Keratinocyte (primary cell): ENCODE data around the gene NPNT. TPM values are rescaled to one million over a fixed set of nuclear protein-coding genes. Genes with fewer than 3 reads are reported as not detected.

Experiments
- DNase-seq: peaks from one replicate; pipeline ENCODE4 v3.0.0-alpha.2; 2011; ENCODE audit warnings: low read depth, missing footprints, low spot score
- FAIRE-seq: peaks from 2 replicates; lab custom pipeline; 2011; peaks lifted over from hg19 to GRCh38; lab: Jason Lieb, UNC
- H2AFZ ChIP-seq: 2 replicates; pipeline ENCODE4 v1.6.0; 2012; ENCODE audit warnings: low read length, control low read depth, inconsistent platforms; ENCODE audit not compliant: control insufficient read depth
- H3K27ac ChIP-seq: 2 replicates; pipeline ENCODE4 v1.5.1; 2011; ENCODE audit warnings: low read length; ENCODE audit not compliant: control insufficient read depth, insufficient read depth
- H3K27me3 ChIP-seq: 3 replicates; pipeline ENCODE4 v1.6.0; 2011; ENCODE audit warnings: low read length; ENCODE audit not compliant: control insufficient read depth, insufficient read depth; ENCODE audit errors: extremely low read depth
- H3K36me3 ChIP-seq, 2 experiments: 2 replicates in 1 of 2; 3 replicates in 1 of 2; pipeline ENCODE4 v1.5.1; 2011; ENCODE audit warnings: low read length in 2 of 2, mild to moderate bottlenecking in 1 of 2; ENCODE audit not compliant: control insufficient read depth in 2 of 2, insufficient read depth in 2 of 2; ENCODE audit errors: extremely low read depth in 1 of 2
- H3K4me1 ChIP-seq: 3 replicates; pipeline ENCODE4 v1.5.1; 2011; ENCODE audit warnings: low read length; ENCODE audit not compliant: control insufficient read depth, insufficient read depth; ENCODE audit errors: extremely low read depth
- H3K4me2 ChIP-seq: 3 replicates; pipeline ENCODE4 v1.6.0; 2011; ENCODE audit warnings: low read depth, low read length; ENCODE audit not compliant: control insufficient read depth, insufficient read depth; ENCODE audit errors: extremely low read depth
- H3K4me3 ChIP-seq, 3 experiments: fragments of 200-600 bp in 1 of 3; sonication (generic) in 1 of 3; 2 replicates in 2 of 3; 3 replicates in 1 of 3; pipeline ENCODE4 v1.5.1; 2011 to 2016; ENCODE audit warnings: low read length in 3 of 3, mild to moderate bottlenecking in 3 of 3, control low read depth in 2 of 3, inconsistent platforms in 1 of 3, low read depth in 1 of 3, mixed read lengths in 1 of 3, mixed run types in 1 of 3, moderate library complexity in 1 of 3; ENCODE audit not compliant: control insufficient read depth in 2 of 3, insufficient read depth in 2 of 3; ENCODE audit errors: extremely low read depth in 1 of 3
- H3K79me2 ChIP-seq: 2 replicates; pipeline ENCODE4 v1.6.0; 2012; ENCODE audit warnings: low read length; ENCODE audit not compliant: control insufficient read depth, insufficient read depth
- H3K9ac ChIP-seq: 3 replicates; pipeline ENCODE4 v1.6.0; 2011; ENCODE audit warnings: low read length; ENCODE audit not compliant: control insufficient read depth, insufficient read depth; ENCODE audit errors: extremely low read depth
- H3K9me1 ChIP-seq: 3 replicates; pipeline ENCODE4 v1.6.0; 2011; ENCODE audit warnings: low read length; ENCODE audit not compliant: control insufficient read depth, insufficient read depth; ENCODE audit errors: extremely low read depth
- H3K9me3 ChIP-seq: 2 replicates; pipeline ENCODE4 v1.5.1; 2012; ENCODE audit warnings: low read depth, low read length; ENCODE audit not compliant: control insufficient read depth
- H4K20me1 ChIP-seq: 3 replicates; pipeline ENCODE4 v1.6.0; 2011; ENCODE audit warnings: low read length; ENCODE audit not compliant: control insufficient read depth, insufficient read depth; ENCODE audit errors: extremely low read depth
- EZH2 ChIP-seq: IDR thresholded peaks from one replicate; pipeline ENCODE4 v1.6.1; 2012; ENCODE audit warnings: inconsistent platforms, mild to moderate bottlenecking, low read length, moderate library complexity
- dilution Hi-C: fragments of 300-500 bp; cut with MboI; formaldehyde crosslinking; loops from one replicate; pipeline ENCODE4 v1.7.0; 2020; ENCODE audit warnings: low sequenced_read_pairs; ENCODE audit not compliant: extremely low pct_ligation_motif_present
- polyA plus RNA-seq, 5 experiments: library from polyadenylated mRNA; depleted of rRNA in 3 of 5; stranded (reverse) in 3 of 5; stranded (forward) in 1 of 5; unstranded in 1 of 5; fragments of >200 nt; gene quantifications; 1 replicate in 1 of 5; 2 replicates in 3 of 5; 3 replicates in 1 of 5; pipeline versions ENCODE4 v1.2.1 to v1.2.3, GENCODE V29; 2011 to 2012; ENCODE audit warnings: missing spikeins in 2 of 5, low read depth in 1 of 5, low replicate concordance in 1 of 5
- TF ChIP-seq, protein P1 (sequence below), 3 experiments: IDR thresholded peaks in 1 of 3; conservative IDR thresholded peaks in 1 of 3; optimal IDR thresholded peaks in 1 of 3; 2 replicates in 2 of 3; 3 replicates in 1 of 3; pipeline versions ENCODE3 to v1.5.1; 2011; ENCODE audit warnings: low read length in 3 of 3, mild to moderate bottlenecking in 3 of 3, moderate library complexity in 2 of 3, control low read depth in 1 of 3, inconsistent platforms in 1 of 3; ENCODE audit not compliant: insufficient read depth in 2 of 3; ENCODE audit errors: extremely low read depth in 1 of 3

The NPNT gene
- polyA plus RNA-seq, 1 donor (not counting 4 experiments of a cell fraction or from before 2014, with no cell fraction given) = 0.46 TPM

DNA sequence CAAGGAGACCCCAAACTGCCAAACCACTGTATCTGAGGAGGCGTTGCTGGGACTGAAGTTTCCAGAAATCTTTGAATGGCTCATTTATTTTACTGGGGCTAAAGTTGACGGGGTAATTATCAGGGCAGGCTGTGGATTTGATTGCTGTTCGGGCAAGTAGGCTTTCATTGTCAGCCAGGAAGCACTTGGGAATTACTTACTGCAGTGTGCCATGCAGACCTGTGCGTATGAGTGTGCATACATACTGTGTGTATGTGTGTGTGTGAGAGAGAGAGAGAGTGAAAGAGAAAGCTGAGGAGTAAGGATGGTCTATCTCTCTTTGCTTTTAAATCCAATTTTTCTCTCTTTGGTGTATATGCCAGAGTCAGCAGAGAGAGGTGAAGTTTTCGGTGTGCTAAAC, 122.7 kb downstream of the NPNT start:
- Histone ChIP-seq H3K36me3 (no peaks in the 10 kb centered on the region), H3K27ac (no peak overlapping the region), H4K20me1 (no peaks in the 10 kb centered on the region), H2AFZ (no peak overlapping the region), H3K79me2 (no peaks in the 10 kb centered on the region), H3K9me1 (no peaks in the 10 kb centered on the region), H3K4me1 (no peaks in the 10 kb centered on the region), H3K4me3 (no peak overlapping the region), H3K9me3 (no peaks in the 10 kb centered on the region), H3K27me3 (no peaks in the 10 kb centered on the region), H3K4me2 (no peak overlapping the region), H3K9ac (no peak overlapping the region)
- DNase-seq (no peak), FAIRE-seq (no peak)
- dilution Hi-C loops = no loop called here
- TF ChIP-seq, protein P1, sequence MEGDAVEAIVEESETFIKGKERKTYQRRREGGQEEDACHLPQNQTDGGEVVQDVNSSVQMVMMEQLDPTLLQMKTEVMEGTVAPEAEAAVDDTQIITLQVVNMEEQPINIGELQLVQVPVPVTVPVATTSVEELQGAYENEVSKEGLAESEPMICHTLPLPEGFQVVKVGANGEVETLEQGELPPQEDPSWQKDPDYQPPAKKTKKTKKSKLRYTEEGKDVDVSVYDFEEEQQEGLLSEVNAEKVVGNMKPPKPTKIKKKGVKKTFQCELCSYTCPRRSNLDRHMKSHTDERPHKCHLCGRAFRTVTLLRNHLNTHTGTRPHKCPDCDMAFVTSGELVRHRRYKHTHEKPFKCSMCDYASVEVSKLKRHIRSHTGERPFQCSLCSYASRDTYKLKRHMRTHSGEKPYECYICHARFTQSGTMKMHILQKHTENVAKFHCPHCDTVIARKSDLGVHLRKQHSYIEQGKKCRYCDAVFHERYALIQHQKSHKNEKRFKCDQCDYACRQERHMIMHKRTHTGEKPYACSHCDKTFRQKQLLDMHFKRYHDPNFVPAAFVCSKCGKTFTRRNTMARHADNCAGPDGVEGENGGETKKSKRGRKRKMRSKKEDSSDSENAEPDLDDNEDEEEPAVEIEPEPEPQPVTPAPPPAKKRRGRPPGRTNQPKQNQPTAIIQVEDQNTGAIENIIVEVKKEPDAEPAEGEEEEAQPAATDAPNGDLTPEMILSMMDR (optimal IDR thresholded peaks at IDR 0.05 in 1 of 3, IDR thresholded peaks at IDR 0.05 in 1 of 3, conservative IDR thresholded peaks at IDR 0.05 in 1 of 3; ENCODE audit: extremely low read depth in 1 of 3, insufficient read depth in 2 of 3, low read length in 3 of 3) = no peak
- TF ChIP-seq EZH2 = no peak

- TF ChIP-seq, protein P1 (optimal IDR thresholded peaks at IDR 0.05 in 1 of 3, IDR thresholded peaks at IDR 0.05 in 1 of 3, conservative IDR thresholded peaks at IDR 0.05 in 1 of 3; ENCODE audit: extremely low read depth in 1 of 3, insufficient read depth in 2 of 3, low read length in 3 of 3) = no peak
- TF ChIP-seq EZH2 = no peak
- Histone ChIP-seq H3K4me1 (no peaks in the 10 kb centered on the region), H3K79me2 (no peaks in the 10 kb centered on the region), H4K20me1 (no peaks in the 10 kb centered on the region), H3K4me3 (no peak overlapping the region), H3K27me3 (no peaks in the 10 kb centered on the region), H3K9ac (no peak overlapping the region), H2AFZ (no peak overlapping the region), H3K36me3 (no peaks in the 10 kb centered on the region), H3K9me1 (no peaks in the 10 kb centered on the region), H3K4me2 (no peak overlapping the region), H3K9me3 (no peaks in the 10 kb centered on the region), H3K27ac (no peak overlapping the region)
- dilution Hi-C loops = no loop called here
- no peak for DNase-seq
- no peak for FAIRE-seq
These were observed 124.5 kb downstream of the NPNT start for GRCh38 chr4:106019771-106020170.

Other genes starting within 250 kb of the NPNT start
- gene INTS12, start 186.8 kb upstream of the NPNT start, polyA plus RNA-seq = 37.1 to 39.8 TPM (median 38.3 TPM) in 3 replicates
- gene GSTCD, start 186.7 kb upstream of the NPNT start, polyA plus RNA-seq = 13.8 to 23.2 TPM (median 16.8 TPM) in 3 replicates